Lung (tissue), 16 donors: ENCODE measurements around the gene HNRNPUL1. TPM values are rescaled to one million over a fixed set of nuclear protein-coding genes. Genes with fewer than 3 reads are reported as not detected.
A peak's percentile ranks its signal among the peaks of the same experiment; 100 is the strongest.

Experiments
- ATAC-seq: fragments of 200-7000 bp; cut with Tn5 transposase; one replicate; pipeline ENCODE4 v1.9.1; 2020; ENCODE audit warnings: moderate number of reproducible peaks; ENCODE audit not compliant: insufficient read depth, low FRiP score
- DNase-seq, 3 donors: peaks; one replicate each; pipeline ENCODE4 v3.0.0-alpha.2; 2013 to 2017
- H3K27ac ChIP-seq, 2 donors: one replicate each; pipeline ENCODE4 v1.5.1; 2013; ENCODE audit warnings: mild to moderate bottlenecking in 2 of 2, moderate library complexity in 2 of 2, control low read depth in 1 of 2, inconsistent platforms in 1 of 2, low read depth in 1 of 2, low read length in 1 of 2
- H3K27me3 ChIP-seq, 3 donors: one replicate each; pipeline ENCODE4 v1.5.1; 2013; ENCODE audit warnings: low read length in 2 of 3; ENCODE audit not compliant: control insufficient read depth in 3 of 3, insufficient read depth in 3 of 3
- H3K36me3 ChIP-seq, 4 donors: one replicate each; pipeline ENCODE4 v1.5.1; 2013; ENCODE audit warnings: low read length in 4 of 4, mild to moderate bottlenecking in 1 of 4, moderate library complexity in 1 of 4; ENCODE audit not compliant: control insufficient read depth in 4 of 4, insufficient read depth in 4 of 4
- H3K4me1 ChIP-seq, 5 donors: one replicate each; pipeline ENCODE4 v1.5.1; 2013; ENCODE audit warnings: low read length in 5 of 5, mild to moderate bottlenecking in 2 of 5, moderate library complexity in 1 of 5; ENCODE audit not compliant: control insufficient read depth in 5 of 5, insufficient read depth in 5 of 5
- H3K4me3 ChIP-seq: one replicate; pipeline ENCODE4 v1.5.1; 2013; ENCODE audit warnings: mild to moderate bottlenecking, control low read depth, moderate library complexity
- H3K9ac ChIP-seq, 2 donors: one replicate each; pipeline ENCODE4 v1.5.1; 2013; ENCODE audit warnings: low read length in 2 of 2, control low read depth in 1 of 2; ENCODE audit not compliant: insufficient read depth in 1 of 2
- H3K9me3 ChIP-seq, 4 donors: one replicate each; pipeline ENCODE4 v1.5.1; 2013; ENCODE audit warnings: low read length in 3 of 4, mild to moderate bottlenecking in 1 of 4, moderate library complexity in 1 of 4; ENCODE audit not compliant: control insufficient read depth in 4 of 4, insufficient read depth in 3 of 4
- WGBS, 2 donors: extraction: QIAGEN DNeasy Blood & Tissue Kit; methylation state at CpG; one replicate each; pipeline ENCODE4 v1.1.7; 2013; 5-methylcytosine and 5-hydroxymethylcytosine counted together
- long read RNA-seq, 5 donors: transcript quantifications; one replicate each; lab custom pipeline, GENCODE V29; 2026
- polyA plus RNA-seq, 2 donors: library from polyadenylated mRNA; stranded (reverse); fragments of 200-250 nt; gene quantifications; one replicate each; pipeline ENCODE4 v1.2.1, GENCODE V29; 2013
- total RNA-seq, 2 donors: library from RNA; depleted of rRNA in 1 of 2; stranded (reverse); fragments of >200 nt in 1 of 2; gene quantifications; one replicate each; pipeline ENCODE4 v1.2.1, GENCODE V29; 2014 to 2021
- TF ChIP-seq, protein P1 (sequence below): IDR thresholded peaks from 2 replicates; pipeline ENCODE4 v1.5.1; 2012; ENCODE audit warnings: mild to moderate bottlenecking; ENCODE audit errors: control extremely low read depth, extremely low read depth
- donor health status: control.
- donor health status: control.
- donor health status: Bipolar disorder and iron deficiency.
- donor health status: healthy.
- donor health status: DM: yes; HTN: yes; CAD: no.

HNRNPUL1 gene
- total RNA-seq (100 to 1,000 TPM; 192 to 198 TPM), polyA plus RNA-seq (10 to 100 TPM; 92.2 to 96.0 TPM)
- long read RNA-seq, donor 1, transcript HNRNPUL1-204 (15 exons, 3,555 nt) = major isoform, 11 of 165 reads
- long read RNA-seq, donor 1, partial matches to known transcripts = 126 of 165 reads
- long read RNA-seq, donor 1, other reads (novel, unspliced or antisense) = 25 of 165 reads
- long read RNA-seq, donor 2, partial matches to known transcripts = 46 of 48 reads
- long read RNA-seq, donor 2, other reads (novel, unspliced or antisense) = 0 of 48 reads
- long read RNA-seq, donor 3, partial matches to known transcripts = 131 of 132 reads
- long read RNA-seq, donor 3, other reads (novel, unspliced or antisense) = 0 of 132 reads
- long read RNA-seq, donor 4, partial matches to known transcripts = 41 of 43 reads
- long read RNA-seq, donor 4, other reads (novel, unspliced or antisense) = 0 of 43 reads
- long read RNA-seq, donor 5, partial matches to known transcripts = 313 of 318 reads
- long read RNA-seq, donor 5, other reads (novel, unspliced or antisense) = 0 of 318 reads

- TF ChIP-seq, protein P1, sequence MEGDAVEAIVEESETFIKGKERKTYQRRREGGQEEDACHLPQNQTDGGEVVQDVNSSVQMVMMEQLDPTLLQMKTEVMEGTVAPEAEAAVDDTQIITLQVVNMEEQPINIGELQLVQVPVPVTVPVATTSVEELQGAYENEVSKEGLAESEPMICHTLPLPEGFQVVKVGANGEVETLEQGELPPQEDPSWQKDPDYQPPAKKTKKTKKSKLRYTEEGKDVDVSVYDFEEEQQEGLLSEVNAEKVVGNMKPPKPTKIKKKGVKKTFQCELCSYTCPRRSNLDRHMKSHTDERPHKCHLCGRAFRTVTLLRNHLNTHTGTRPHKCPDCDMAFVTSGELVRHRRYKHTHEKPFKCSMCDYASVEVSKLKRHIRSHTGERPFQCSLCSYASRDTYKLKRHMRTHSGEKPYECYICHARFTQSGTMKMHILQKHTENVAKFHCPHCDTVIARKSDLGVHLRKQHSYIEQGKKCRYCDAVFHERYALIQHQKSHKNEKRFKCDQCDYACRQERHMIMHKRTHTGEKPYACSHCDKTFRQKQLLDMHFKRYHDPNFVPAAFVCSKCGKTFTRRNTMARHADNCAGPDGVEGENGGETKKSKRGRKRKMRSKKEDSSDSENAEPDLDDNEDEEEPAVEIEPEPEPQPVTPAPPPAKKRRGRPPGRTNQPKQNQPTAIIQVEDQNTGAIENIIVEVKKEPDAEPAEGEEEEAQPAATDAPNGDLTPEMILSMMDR = no peak
- Histone ChIP-seq H3K27ac (peak within 1 kb of the TSS; percentile 99), H3K9me3 (no peaks in the 10 kb centered on the region), H3K9ac (peak within 1 kb of the TSS; percentile 89 to 90), H3K4me3 (peak within 1 kb of the TSS; percentile 87), H3K27me3 (no peaks in the 10 kb centered on the region), H3K36me3 (peaks cover 5 to 18% (median 13%) of the 10 kb centered on the region in 4 donors), H3K4me1 (peaks cover 7 to 22% (median 8%) of the 10 kb centered on the region in 5 donors)
- WGBS, 2 donors = 0% methylated on average over 45 to 55 of the region's 55 CpGs
- DNase-seq = peak; percentile 100
- peak; percentile 79 for ATAC-seq
Observed at GRCh38 chr19:41263850-41264580, at the start of gene HNRNPUL1. HNRNPUL1 (plus strand) TSS chr19:41264372; CDS start chr19:41264504, 132 bp downstream.

DNA sequence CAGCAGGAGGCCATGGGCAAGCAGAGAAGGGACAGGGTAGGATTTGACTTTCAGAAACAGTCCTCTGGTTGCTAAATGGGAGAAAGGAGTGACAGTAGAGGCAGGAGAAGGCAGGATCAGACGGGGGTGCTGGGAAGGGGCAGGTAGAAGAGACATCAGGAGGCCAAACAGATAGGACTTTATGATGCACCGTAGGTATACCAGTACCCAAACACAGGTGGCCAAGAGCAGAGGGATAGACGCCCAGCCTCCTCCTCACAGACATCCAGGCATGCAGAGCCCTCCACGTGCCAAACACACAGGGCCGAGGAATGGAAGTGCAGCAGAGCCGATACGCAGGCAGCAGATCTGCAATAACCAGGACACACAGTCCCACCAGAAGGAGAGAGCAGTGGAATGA, 46.4 kb upstream of the HNRNPUL1 start:
- Histone ChIP-seq H3K27ac (no peak overlapping the region), H3K9me3 (no peaks in the 10 kb centered on the region), H3K36me3 (peaks cover 0 to 7% (median 0%) of the 10 kb centered on the region in 4 donors), H3K4me3 (no peak overlapping the region), H3K27me3 (no peaks in the 10 kb centered on the region), H3K9ac (no peak overlapping the region), H3K4me1 (peaks cover 0 to 23% (median 4%) of the 10 kb centered on the region in 5 donors)
- DNase-seq (no peak), ATAC-seq (no peak)
- WGBS, 2 donors = 79 to 84% methylated on average over 7 of the region's 7 CpGs
- TF ChIP-seq, protein P1 = no peak

DNA sequence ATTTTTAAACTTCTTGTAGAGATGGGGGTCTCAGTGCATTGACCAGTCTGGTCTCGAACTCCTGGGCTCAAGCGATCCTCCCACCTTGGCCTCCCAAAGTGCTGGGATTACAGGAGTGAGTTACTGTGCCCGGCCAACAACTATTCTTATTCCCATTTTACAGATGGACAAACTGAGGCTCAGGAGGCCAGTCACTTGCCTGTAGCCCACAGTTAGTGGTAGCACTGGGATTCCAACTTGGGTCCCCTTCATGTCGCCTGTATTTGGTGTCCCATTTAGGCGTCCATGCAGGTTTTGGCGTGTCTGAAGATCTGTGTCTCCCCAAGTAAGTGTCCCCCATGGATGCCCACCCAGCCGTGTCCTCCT, 45.9 kb upstream of the HNRNPUL1 start:
- ATAC-seq = no peak
- TF ChIP-seq, protein P1 = no peak

More for the DNA sequence above, 45.9 kb upstream of the HNRNPUL1 start:
- no peak for DNase-seq
- 68 to 81% methylated on average over 7 of the region's 7 CpGs for WGBS, 2 donors
- H3K4me1 ChIP-seq = peaks cover 0 to 23% (median 4%) of the 10 kb centered on the region in 5 donors
- H3K9ac ChIP-seq = peak overlapping the region in 1 of 2 donors; percentile 77
- H3K36me3 ChIP-seq = peaks cover 0 to 7% (median 0%) of the 10 kb centered on the region in 4 donors
- H3K27ac ChIP-seq = peak overlapping the region; percentile 85 to 86
- no peak overlapping the region for H3K4me3 ChIP-seq
- H3K27me3 ChIP-seq = no peaks in the 10 kb centered on the region
- H3K9me3 ChIP-seq = no peaks in the 10 kb centered on the region
